Stimulated activated CD4-positive, alpha-beta T cell treated with anti-CD3 and anti-CD28 coated beads, Interleukin-4, amount 100 ng/mL, for 24 hours (primary cell): Measurements from ENCODE around the gene RAD51B.
A peak's percentile ranks its signal among the peaks of the same experiment; 100 is the strongest.
"Not testable (repeated sequence)": the region's sequence is repeated elsewhere in the genome, so short reads cannot be mapped to it uniquely, and the experiment has no call there.

Source experiments
- DNase-seq: peaks from one replicate; pipeline ENCODE4 v3.0.0-alpha.2; 2020

Gene RAD51B

DNA sequence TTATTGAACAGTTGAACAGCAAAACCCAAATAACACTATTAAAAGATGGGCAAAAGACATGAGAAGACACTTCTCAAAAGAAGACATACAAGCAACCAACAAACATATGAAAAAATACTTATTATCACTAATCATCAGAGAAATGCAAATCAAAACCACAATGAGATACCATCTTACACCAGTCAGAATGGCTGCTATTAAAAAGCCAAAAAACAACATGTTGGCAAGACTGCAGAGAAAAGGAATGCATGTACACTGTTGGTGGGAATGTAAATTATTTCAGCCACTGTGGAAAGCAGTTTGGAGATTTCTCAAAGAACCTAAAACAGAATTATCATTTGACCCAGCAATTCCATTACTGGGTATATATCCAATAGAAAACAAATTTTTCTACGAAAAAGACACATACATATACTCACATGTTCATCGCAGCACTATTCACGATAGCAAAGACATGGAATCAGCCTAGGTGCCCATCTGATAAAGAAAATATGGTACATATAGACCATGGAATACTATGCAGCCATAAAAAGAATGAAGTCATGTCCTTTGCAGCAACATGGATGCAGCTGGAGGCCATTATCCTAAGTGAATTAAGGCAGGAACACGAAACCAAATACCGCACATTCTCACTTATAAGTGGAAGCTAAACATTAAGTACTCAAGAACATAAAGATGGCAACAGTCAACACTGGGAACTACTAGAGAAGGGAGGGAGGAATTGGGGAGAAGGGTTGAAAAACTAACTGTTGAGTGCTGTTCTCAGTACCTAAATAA lies 367.1 kb downstream of the RAD51B start:
- DNase-seq = not testable (repeated sequence)

DNA sequence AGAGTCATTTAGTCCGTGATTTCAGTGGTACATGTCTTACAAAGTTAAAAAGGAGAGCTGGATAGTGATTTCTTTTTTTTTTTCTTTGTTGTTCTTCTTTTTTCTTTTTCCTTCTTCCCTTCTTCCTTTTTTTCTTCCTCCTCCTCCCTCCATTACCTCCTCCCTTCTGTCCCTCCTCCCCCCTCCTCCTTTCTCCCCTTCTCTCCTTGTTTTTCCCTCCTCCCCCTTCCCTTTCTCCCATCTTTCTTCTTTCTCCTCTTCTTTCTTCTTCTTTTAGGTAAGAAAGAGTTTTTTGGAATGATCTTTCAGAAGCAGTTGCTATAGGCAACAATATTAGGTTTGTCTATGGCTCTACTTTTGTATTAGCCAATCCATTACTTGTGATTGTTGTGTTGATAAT lies 368.6 kb downstream of the RAD51B start:
- DNase-seq = no peak

DNA sequence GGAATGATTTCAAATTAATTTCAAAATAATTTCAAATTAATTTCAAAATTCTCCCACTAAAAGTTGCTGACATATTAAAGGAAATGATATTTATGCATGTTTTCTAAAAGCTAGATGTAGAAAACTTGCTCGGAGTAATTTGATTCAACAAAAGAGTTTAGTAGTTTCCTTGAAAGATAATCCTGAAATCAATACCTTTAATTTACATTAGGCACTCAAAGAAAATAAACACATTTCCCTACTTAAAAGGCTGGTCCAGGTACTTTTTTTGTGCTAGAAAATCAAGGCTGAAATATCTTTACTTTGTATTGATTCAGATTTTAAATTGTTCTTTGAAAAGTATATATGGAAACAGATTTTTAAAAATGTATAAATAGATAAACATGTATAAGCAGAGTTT lies 370.5 kb downstream of the RAD51B start:
- DNase-seq = no peak

DNA sequence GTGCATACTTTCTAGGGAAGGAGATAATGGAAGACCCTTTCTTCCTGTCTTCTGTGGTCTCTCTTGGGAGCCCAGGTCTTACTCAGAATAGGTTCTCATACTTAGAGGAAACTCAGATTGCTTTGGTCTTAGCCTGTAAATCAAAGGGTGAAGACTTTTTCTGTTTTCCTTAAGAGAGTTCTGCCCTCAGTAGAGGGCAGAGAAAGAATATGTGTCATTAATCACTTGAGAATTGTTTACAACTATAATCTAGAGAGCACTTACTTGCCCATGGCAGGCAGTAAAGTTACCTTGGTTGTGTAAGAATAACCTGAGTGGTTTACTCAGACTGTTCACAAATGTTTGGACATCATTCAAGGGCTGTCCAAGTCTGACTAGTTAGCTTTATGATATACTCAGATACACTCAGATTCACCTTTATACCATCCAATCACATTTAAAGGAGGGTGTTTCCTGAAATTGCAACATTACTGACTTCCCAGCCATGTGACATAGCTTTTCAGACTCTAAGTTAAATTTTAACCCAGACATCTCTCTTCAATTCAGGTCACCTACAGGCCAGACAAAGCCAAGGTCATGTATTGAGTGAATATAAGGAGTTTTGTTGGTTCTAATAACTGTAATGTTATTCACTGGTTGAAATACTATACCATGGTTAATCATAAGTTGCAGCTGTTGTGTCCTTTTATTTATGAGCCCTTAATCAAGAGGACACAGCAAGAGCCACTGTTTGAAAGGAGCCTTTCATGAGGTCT lies 372.2 kb downstream of the RAD51B start:
- no peak for DNase-seq

DNA sequence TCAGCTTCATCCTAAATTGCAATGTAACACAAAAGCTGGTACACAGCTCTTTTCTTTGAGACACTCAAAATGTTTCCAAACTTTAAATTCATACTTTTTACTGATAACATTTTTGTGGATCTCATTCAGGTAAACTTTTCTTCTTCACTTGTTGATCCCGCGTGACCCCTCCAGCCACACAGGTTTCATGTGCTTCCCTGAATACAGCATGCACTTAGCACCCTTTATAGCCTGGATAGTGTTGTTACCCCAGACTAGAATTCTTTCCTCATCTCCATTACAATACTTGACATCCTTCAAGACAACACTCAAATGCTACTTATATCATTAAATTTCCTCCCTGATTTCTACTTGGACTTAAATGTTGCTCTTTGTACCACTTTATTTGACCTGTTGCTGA lies 373.4 kb downstream of the RAD51B start:
- DNase-seq = no peak

DNA sequence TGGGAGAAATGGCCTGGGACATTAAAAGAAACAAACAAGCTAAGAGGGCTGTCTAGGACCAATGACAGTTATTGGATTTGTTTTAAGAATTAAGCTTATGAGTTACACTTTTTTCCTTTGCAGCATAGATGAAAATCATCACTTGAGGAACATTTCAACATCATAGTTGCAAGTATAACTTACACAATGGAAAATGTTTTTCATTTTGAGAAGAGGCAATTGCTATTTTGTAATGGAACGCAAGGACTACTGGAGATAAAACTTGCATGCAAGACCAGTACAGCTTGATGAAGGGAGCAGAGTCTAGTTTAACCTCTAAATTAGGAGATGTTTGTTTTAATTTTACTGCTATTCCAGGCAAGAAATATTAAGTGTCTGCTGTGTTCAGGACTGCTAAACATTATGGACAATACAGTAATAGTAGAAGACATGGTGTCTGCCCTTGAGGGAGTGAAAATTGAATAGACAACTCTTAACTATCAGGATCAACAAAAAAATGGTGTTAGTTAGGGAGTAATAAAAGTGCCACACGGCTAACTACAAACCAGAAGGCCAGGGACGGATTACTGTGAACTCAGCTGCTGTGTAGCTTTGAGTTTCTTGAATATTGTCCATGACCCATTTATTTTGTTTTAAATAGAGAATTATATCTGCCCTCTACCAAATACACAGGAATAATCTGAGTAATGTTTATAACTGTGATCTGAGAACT lies 374.5 kb downstream of the RAD51B start:
- no peak for DNase-seq

DNA sequence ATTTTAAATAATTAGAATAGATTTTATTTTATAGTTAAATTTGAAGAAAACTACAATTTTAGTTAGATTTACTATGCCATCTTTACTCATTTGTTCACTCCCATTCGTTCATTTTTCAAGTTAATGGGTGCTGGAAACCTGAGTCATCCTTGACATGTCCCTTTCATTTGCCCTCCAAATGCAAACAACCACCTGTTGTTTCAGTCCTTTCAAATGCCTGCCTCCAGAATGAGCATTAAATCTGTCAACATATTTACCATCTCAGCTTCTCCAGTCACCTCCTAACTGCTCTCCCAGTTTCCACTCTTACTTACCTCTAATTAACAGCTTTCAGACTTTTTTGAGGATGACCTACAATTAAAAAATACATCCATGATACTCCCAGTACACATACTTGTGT lies 375.5 kb downstream of the RAD51B start:
- no peak for DNase-seq

DNA sequence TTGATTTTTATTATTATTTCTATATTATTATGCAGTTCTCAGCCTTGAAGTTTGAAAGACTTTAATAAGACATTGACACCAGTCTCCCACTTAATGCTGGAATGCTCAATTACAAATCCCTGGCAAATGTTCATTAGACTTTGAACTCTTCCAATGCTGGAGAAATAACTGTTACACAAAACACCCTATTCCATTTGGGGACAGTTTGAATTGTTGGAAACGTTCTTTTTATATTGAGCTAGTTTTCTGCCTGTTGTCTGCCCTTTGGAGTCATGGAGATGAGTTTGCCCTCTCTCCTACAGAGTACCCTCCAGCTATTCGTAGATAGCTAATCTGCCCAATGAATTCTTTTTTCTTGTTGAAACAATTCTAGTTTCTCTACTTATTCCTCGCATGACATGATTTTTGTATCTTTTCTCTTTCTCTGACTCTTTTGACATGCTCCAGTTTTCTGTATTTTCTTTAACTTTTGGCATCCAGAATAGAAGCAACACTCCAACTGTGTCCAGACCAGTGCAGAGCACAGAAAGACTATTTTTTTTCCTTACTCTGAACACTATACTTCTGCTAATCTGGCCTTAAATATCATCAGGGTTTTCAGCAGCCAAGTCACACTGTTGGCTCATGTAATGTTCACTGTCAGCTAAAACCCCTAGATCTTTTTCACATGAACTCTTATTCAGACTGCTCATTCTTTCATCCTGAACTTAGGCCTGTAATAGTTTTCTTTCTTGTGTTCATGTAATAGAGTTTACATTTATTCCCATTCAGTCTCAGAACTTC lies 379.3 kb downstream of the RAD51B start:
- no peak for DNase-seq

DNA sequence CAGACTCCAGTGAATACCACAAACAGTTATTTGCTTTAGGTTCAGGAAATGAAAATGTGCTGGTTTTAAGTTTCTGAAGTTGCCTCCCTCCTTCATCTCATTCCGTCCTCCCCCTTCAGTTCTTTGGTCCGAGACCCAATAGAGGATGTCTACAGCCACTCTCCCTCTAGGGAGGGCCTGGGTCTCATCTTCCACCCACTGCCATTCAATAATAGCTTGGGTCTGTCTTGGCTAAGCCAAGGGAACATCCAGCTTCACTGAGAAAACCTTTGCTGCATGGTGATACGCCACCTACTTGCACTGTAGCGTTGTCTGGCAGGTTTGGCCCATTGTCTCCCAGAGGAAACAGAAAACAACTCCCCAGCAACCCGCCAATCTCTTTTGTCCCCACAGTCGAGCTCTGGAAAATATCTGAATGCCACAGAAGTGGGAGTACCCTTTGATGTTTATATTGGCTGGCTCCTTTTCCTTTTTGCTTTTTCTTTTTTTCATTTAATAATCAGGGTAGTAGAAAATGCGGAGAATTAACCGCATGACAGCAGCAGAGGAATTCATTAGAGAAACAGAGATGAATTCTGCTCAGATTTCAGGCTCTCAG lies 380.1 kb downstream of the RAD51B start:
- DNase-seq = no peak

DNA sequence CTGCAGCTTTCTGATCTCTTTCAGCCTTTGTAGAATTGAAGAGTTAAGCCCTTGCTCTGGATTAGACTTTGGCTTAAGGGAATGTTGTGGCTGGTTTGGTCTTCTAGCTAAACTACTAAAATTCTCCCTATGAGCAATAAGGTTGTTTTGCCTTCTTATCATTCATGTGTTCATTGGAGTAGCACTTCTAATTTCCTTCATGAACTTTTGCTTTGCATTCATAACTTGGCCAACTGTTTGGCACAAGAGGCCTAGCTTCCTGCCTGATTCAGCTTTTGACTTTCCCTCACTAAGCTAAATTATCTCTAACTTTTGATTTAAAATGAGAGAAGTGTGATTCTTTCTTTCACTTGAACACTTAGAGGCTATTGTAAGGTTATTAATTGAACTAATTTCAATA lies 384.3 kb downstream of the RAD51B start:
- no peak for DNase-seq

DNA sequence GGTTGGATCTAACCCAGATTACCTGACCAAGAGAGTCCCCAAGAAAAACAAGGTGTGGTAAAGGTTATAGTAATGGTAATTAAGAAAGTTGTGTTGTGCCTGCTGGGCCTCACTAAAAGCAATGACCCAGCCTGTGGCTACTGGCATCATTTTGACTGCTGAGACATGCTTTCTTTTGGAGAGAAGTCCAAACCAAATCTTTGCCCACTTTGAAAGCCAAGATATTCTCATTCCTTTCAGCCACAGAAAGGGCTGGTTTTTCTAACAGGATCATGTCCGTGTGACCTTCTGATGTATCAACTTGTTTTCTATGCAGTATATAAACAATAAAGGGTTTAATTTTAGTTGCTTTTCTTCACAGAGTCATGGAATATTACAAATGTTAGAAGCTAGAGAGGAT lies 388.6 kb downstream of the RAD51B start:
- DNase-seq = no peak

DNA sequence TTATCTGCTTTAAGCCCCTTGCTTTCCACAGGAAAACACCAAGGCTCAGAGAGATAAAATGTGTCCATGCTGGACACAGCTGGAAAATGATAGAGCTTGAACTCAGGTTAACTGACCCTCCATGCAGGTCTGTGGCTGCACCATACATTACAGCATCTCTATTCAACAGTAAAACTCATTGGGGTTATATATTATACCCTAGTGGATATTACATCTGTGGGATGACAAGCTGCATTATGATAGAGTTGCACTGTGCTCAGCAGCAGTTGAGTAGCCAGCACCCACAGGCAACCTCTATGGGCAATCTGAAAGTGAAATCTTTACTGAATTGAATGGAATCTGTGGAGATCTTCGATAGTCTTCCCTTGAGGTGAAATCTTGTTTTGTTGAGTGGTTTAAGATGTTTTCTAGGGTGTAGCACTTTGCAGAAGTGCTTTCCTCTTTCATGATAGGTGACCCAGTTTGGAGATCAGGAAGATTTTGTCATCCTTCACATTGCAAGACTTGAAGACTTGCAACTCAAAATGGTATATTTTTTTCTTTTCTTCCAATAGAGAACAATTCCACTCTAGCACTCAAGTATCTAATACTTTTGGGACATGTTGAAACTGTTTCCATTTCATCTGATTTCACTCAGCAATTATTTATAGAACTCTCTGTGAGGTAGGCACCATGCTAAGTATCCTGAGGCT lies 389.2 kb downstream of the RAD51B start:
- no peak for DNase-seq

DNA sequence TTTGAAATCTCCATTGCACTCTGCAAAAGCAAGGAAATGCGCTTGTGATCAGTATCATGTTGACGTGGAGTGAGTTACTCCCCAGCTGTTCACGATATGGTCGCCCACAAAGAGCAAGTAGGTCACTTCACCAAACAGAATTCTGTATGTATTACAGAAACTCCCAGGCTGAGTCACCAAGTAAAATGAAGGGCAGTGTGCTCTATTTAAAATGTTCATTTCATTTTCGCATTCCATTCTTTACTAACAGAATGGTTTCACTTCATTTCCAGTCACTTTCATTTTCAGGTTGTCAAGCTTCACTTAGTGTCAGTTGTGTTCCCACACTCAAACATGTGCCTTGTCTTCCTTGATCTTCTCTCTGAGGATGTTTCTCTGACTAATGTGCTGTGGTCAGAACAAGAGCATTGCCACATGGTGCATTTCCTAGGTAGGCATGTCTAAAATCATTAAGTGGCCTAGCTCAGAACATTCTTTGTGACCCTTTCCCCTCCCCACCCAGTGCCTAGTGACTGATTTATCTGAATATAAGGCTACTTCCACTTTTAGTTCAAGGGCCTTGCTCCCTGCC lies 391.2 kb downstream of the RAD51B start:
- peak; percentile 70 for DNase-seq

DNA sequence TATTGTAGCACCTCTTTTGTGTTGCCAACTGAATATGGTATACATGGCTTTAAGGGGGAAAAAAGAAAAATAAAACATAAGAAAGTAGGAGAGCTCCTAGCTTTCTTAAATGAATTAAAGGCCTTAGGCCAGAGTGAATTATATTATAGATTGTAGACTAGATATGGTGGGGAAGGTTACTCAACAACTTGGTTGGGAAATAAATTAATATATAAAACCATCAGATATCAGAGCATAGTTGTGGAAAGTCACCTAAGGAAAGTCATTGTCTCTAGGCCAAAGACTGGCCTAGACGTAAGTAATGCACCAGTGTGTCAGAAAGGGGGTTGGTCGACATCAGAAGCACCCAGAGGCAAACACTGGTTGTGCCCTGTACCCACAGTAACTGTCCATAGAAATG lies 391.8 kb downstream of the RAD51B start:
- no peak for DNase-seq

DNA sequence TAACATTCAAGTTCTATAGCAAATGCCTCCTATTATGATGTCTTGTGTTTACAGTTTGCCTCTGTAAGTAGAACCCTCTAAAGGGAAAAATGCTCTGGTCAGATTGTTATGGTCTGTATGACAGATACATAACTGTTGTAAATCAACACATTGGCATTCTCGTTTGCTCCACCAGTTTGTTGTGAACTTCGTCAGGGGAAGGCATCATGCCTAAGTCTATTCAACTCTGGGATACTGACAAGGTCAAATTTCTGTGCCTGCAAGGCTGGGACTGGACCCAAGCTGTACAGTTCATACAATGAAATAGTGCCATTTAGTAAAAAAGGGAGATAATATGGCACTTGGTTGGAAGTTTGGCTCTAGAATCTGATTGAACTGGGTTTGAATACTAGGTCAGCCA lies 392.3 kb downstream of the RAD51B start:
- DNase-seq = no peak

DNA sequence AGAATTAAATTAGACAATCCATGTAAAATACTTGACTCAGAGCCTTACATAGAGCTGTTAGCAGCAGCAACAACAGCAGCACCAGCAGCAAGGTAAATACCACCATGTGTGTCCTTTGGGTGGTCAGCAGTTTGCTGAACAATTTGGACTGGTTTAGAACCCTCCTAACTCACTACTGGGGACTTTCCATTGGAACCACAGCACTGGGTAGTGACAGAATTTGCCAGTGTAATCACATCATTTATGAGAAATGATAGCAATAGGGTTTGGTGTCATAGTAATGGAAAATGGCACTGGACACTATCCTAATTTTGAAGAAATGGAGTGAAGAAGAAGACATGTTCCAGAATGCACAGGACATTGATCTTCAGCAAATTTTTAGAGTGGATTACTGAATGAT lies 392.8 kb downstream of the RAD51B start:
- DNase-seq = no peak

DNA sequence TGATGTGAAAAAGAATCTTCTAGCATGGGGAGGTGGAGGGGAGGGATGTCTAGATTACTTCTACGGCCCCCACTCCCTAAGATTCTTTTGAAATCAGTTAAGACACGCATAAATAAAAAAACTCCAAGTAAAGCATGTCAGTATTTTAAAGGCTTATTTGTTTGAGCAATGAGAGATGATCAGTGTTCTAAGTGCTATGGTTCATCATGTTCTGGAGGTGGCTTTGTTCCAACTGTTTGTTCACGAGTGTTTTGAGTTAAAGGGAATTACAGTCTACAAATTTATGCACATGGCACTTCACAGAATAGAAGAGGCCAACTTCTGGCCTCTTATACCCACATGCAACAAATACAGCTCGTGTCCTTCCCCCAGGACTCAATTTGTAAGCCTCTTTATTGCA lies 394.9 kb downstream of the RAD51B start:
- no peak for DNase-seq

DNA sequence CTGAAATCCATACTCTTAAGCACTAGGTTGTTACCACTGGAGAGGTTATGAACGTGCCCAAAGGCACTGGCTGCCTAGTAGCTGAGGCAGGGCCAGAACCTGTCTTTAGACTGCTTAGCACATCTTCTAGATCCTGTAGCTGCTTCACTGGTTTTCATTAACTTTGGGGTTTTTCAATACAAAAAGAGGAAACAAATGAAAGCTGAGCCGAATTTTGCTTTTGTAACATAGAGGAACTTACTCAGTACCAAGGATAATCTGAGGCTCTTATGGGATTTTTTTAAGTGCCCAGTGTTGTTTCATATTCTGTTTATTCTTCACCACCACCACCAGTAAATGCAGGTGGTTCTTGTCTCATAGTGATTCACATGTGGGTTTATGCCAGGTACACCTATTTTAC lies 396.1 kb downstream of the RAD51B start:
- DNase-seq = no peak

DNA sequence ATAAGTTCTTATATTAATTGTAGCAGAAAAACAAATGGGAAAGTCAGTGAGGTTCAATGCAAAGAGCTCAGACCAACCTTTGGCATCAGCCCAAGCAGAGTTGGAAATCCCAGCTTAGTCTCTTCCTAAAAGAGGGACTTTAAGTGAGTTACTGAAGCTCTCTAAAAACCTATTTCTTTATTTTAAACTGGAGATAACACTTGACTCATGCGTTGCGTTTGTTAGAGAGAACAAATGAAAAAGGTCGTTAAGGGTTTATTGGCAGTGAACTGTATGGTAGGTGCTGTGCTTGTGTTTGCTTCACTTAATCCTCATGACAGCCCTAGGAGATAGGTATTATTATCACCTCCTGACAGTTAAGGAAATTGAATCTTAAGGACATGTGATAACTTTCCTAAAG lies 396.5 kb downstream of the RAD51B start:
- DNase-seq = no peak

DNA sequence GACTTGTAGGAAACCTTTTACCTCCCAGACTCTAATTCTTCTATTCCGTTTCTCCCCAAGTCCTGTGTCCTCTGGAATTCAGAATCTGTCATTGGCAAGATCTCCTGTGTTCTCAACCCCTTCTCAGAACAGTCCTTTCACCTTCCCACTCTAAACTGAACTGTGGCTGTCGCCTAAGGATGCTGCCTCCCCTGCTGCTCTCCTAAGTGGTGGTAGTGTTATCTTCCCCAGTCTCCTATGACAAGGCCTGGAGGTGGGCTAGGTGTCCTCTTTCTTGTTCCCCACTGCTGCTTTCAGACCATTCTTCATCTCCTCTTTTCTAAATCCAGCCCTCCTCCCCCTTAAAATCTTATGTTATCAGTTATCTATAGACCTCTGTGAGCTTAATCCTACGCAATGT lies 397.4 kb downstream of the RAD51B start:
- no peak for DNase-seq

DNA sequence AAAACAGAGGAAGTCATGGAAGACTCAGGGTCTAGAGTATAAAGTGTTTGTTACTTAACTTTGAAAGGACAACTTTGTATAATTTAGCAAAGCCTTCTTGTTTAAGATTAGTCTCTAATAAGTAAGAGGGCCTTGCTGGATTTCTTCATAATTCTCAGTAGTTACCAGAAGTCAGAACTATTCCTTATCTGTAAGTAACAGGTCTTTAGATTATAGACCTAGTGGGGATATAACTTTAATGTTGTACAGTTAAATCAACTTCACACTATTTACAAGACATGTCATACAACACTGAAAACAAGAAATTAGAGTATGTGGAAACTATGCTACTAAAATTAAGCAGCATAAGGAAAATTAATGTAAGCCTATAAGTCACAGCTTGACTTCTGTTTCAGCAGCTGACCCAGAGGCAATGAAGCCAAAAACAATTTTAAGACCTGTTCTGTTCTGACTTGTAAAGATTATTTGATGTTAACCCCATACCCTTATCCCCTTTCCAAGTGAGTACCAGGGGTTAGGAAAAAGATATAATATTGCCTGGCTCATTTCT lies 398.3 kb downstream of the RAD51B start:
- no peak for DNase-seq
